T-helper 17 cell (primary cell): Measurements from ENCODE around the gene ELP4. TPM values are rescaled to one million over a fixed set of nuclear protein-coding genes. Genes with fewer than 3 reads are reported as not detected.

Experiments
- ATAC-seq: fragments of 150-1000 bp; cut with Tn5 transposase; 2 replicates; pipeline ENCODE4 v1.10.0; 2021; ENCODE audit warnings: mild to moderate bottlenecking, moderate library complexity
- DNase-seq, 3 donors: peaks; one replicate each; pipeline versions ENCODE4 v3.0.0 to v3.0.0-alpha.2; 2020 to 2021
- H3K9me3 ChIP-seq: one replicate; pipeline ENCODE4 v1.7.0; 2013; ENCODE audit warnings: low read length, mild to moderate bottlenecking; ENCODE audit not compliant: control insufficient read depth, poor library complexity, severe bottlenecking
- H3K27ac Mint-ChIP-seq: one replicate; pipeline ENCODE4 v1.8.0; 2022; ENCODE audit warnings: mild to moderate bottlenecking, moderate library complexity, mixed read lengths
- H3K27me3 Mint-ChIP-seq: one replicate; pipeline ENCODE4 v1.8.0; 2022; ENCODE audit warnings: mixed read lengths
- H3K36me3 Mint-ChIP-seq: one replicate; pipeline ENCODE4 v1.8.0; 2022; ENCODE audit warnings: low read depth, mixed read lengths
- H3K4me1 Mint-ChIP-seq: one replicate; pipeline ENCODE4 v1.8.0; 2022; ENCODE audit warnings: mild to moderate bottlenecking, mixed read lengths
- H3K4me3 Mint-ChIP-seq: one replicate; pipeline ENCODE4 v1.8.0; 2022; ENCODE audit warnings: mild to moderate bottlenecking, moderate library complexity, mixed read lengths
- total RNA-seq, 4 donors: library from RNA in 2 of 4; stranded (reverse) in 2 of 4; gene quantifications; one replicate each; pipeline ENCODE4 v1.2.3 and lab custom pipeline; 2022 to 2026

ELP4 gene
- total RNA-seq, 2 donors from 2014 or later = 17.4 to 17.8 TPM

DNA sequence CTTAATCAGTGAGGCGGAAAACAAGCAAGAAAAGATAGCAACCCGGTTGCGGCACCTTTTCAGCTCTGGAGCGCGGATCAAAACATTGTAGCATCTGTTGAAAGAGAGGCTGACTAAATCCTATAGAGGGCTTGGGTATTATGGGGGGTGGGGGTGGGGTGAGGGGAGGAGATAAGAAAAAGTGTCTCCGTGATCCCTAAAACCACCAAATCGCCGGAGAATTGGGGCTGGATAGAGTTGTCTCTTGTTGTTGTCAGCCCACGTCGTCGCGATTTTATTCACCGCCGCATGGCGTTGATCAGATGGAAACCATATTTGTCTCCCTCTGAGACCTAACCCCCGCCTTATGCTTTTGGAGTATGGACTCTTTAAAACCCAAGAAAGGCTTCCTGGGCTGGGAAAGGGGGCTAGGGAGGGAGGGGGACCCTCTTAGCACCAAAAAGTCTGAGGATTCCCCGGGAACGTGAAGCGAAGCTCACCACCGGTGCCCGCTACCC, 288.5 kb downstream of the ELP4 start:
- Mint-ChIP-seq H3K27me3 (peaks cover 69% of the 10 kb centered on the region), H3K27ac (peak overlapping the region; percentile 81), H3K4me1 (peaks cover 12% of the 10 kb centered on the region), H3K36me3 (peaks cover 7% of the 10 kb centered on the region), H3K4me3 (peak overlapping the region; percentile 57)
- DNase-seq = no peak
- peaks cover 9% of the 10 kb centered on the region for H3K9me3 ChIP-seq
- ATAC-seq = no peak

DNA sequence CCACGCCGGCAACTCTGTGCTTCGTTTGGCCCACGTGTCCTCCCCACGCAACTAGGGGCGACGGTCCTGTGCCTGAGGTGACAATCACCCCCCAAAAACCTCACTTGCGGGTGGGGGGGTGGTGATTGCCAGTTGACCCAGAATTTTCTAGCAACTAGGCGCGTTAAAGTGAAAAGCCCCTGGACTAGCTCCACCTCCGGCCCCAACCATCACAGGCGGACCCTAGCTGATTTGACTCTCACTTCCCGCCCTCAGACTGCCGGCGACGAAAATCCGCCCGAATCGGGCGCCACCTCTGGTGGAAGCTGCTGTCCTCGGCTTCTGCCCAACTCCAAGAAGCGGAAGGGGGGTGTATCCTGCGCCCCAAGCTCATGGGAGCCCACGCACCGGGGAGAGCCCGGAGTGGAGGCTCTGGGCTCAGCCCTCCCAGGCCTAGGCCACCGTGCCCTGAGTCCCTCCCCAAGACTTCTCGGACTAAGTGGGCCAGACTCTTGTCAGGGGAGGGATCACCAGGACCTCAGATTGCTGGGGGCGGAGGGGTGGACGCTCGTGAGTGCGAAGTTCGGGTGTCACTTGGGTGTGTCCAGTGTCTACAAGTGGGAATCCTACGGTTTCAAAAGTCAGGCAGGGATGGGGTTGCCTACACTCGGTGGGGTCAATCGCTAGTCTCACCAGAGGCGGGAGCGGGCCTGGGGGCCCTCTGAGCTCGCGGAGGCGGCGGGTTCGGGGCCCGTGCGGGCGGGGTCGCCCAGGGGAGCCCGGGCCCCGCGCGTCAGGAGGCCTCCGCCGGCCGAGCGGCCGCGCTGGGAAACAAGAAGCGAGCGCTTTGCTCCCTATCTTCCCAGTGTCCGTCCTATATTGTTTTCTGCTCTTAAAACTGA, 289.2 kb downstream of the ELP4 start:
- no peak for ATAC-seq
- peaks cover 9% of the 10 kb centered on the region for H3K36me3 Mint-ChIP-seq
- H3K4me3 Mint-ChIP-seq = peak overlapping the region; percentile 28
- no peak for DNase-seq
- H3K27me3 Mint-ChIP-seq = peaks cover 72% of the 10 kb centered on the region
- peaks cover 13% of the 10 kb centered on the region for H3K4me1 Mint-ChIP-seq
- H3K27ac Mint-ChIP-seq = no peak overlapping the region
- peaks cover 10% of the 10 kb centered on the region for H3K9me3 ChIP-seq

DNA sequence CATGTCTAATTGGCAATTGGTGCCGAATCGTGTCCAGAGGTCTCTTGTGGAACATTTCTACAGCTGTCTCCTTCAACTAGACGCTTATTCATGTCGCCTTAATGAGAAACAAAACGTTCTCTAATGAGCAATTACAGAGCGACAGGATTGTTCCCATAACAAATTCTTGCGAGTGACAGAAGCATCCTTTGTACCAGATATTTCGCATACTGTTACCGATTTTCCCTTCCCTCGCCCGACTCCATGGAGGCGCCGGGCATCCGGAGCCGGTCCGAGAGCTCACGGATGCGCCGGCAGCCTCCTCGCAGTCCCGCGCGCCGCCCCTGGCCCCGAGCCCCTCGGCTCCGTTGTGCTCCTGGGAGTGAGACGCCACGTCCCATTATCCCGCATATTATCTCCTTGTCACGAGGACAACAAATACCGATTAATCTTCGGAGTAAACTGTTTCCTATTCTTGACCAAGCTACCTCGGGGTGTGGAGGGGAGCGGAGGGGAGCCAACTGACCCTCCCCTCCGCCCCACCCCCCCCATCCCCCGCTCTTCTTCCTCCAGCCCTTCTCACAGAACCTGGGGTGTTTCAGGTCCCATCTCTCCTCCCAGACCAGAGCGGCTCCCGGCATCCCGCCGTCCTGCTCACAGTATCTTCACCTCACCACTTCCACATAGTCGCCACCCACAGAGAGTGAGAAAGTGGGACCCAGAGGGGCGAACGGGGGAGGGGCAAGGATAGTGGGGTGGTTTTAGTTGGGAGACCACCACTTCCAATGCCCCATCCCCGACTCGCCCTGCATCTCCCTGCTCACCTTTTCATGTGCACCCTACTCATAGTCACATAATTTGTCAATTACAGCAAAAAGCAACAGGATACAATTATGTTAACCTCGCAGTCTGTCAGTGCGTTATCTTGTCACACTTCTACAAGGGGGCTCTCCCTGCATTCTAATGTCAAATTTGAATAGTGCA, 290.1 kb downstream of the ELP4 start:
- Mint-ChIP-seq H3K4me1 (peaks cover 20% of the 10 kb centered on the region), H3K36me3 (peaks cover 9% of the 10 kb centered on the region), H3K4me3 (peak overlapping the region; percentile 51), H3K27me3 (peaks cover 74% of the 10 kb centered on the region), H3K27ac (peak overlapping the region; percentile 14)
- DNase-seq = no peak
- no peak for ATAC-seq
- H3K9me3 ChIP-seq = peaks cover 10% of the 10 kb centered on the region

DNA sequence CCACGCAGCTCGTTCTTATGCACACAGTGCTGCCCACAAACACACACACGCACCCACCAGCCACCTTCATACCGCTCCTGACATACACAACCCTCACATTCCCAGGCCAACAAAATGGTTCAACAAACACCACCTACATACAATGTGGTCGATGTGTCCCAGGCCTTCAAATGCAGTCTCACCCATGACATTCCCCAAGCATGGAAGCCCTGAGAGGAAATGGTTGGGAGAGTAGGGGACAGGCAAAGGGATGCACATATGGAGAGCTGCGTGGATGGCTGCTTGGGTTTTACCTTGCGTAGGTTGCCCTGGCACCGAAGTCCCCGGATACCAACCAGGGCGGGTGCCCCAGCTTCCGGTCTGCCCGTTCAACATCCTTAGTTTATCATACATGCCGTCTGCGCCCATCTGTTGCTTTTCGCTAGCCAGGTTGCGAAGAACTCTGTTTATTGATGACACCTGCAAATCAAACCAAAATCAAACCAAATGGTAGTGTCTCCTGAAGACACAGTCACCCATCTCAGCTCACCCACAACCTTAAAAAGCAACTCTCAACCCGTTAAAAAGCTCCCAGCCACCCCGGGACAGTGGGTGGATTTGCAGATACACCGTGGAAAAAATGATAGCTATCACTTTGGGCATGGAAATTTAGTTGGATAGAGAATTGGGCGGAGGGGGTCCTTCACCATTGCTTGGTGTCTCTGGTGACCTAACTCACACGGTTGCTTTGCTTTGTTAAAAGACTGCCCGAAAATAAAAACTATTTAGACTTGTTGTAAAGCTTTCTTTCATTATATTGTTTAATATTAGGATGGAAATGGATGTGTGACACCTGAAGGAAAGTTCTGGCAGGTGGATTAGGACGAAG, 291.1 kb downstream of the ELP4 start:
- Mint-ChIP-seq H3K36me3 (peaks cover 9% of the 10 kb centered on the region), H3K27ac (peak overlapping the region; percentile 14), H3K4me1 (peaks cover 21% of the 10 kb centered on the region), H3K4me3 (peak overlapping the region; percentile 51), H3K27me3 (peaks cover 70% of the 10 kb centered on the region)
- DNase-seq (no peak), ATAC-seq (no peak)
- H3K9me3 ChIP-seq = peaks cover 10% of the 10 kb centered on the region

DNA sequence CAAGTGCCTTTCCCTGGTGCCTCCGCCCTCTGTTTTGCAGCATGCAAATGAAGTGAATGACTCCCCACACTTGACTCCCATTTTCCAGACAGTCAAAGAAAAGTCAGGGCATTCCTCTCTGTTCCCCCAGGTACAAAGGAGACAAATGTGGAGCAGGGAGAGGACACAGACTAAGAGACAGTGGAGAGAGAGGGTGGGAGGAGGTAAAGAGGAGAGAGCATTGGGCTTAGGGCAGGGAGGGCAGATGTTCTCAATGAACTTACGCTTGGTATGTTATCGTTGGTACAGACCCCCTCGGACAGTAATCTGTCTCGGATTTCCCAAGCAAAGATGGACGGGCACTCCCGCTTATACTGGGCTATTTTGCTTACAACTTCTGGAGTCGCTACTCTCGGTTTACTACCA, 291.7 kb downstream of the ELP4 start:
- H3K27me3 Mint-ChIP-seq = peaks cover 64% of the 10 kb centered on the region
- peaks cover 21% of the 10 kb centered on the region for H3K4me1 Mint-ChIP-seq
- ATAC-seq = no peak
- peaks cover 9% of the 10 kb centered on the region for H3K36me3 Mint-ChIP-seq
- no peak for DNase-seq
- peak overlapping the region; percentile 32 for H3K4me3 Mint-ChIP-seq
- no peak overlapping the region for H3K27ac Mint-ChIP-seq
- H3K9me3 ChIP-seq = peaks cover 10% of the 10 kb centered on the region

DNA sequence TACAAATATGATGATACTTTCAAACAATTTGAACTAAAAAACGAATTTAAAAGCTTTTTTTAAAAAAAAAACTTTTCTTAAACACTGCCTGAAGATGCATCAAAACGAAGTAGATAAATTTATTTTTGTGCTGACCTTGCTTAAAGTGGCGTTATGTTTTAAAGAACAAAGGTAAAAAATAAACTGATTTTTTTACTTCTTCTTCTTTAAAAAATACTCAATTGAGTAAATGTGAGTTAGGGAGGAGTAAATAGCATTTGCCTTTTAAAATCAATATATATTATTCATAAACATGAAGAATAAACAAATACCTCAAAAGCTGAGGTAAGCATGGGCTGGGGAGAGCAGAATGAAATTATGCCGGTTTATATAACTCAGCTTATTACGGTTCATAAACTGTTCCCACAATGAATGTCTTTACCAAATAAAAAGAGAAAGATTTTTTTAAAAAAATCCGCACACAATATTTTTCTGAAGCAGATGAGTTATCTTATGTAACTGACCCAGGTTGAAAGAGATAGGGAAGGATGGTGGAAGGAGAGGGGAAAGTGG, 292.5 kb downstream of the ELP4 start:
- ATAC-seq = no peak
- no peak overlapping the region for H3K27ac Mint-ChIP-seq
- H3K36me3 Mint-ChIP-seq = peaks cover 13% of the 10 kb centered on the region
- H3K9me3 ChIP-seq = peaks cover 10% of the 10 kb centered on the region
- peaks cover 63% of the 10 kb centered on the region for H3K27me3 Mint-ChIP-seq
- no peak for DNase-seq
- peaks cover 21% of the 10 kb centered on the region for H3K4me1 Mint-ChIP-seq
- H3K4me3 Mint-ChIP-seq = no peak overlapping the region

DNA sequence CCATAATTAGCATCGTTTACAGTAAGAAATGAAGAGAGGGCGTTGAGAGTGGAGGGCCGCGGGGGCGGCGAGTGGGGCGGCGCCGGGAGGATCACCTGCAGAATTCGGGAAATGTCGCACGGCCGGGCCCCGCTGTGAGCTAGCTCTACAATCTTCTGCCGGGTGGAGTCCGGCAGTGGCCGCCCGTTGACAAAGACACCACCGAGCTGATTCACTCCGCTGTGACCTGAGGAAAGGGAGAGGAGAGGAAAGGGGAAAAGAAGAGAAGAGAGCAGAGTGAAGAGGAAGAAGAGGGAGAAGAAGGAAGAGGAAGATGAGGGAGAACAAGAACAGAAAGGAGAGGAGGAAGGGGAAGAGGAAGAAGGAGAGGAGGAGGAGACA, 293.0 kb downstream of the ELP4 start:
- Mint-ChIP-seq H3K36me3 (peaks cover 11% of the 10 kb centered on the region), H3K4me3 (no peak overlapping the region), H3K4me1 (peaks cover 19% of the 10 kb centered on the region), H3K27ac (peak overlapping the region; percentile 27), H3K27me3 (peaks cover 63% of the 10 kb centered on the region)
- H3K9me3 ChIP-seq = peaks cover 10% of the 10 kb centered on the region
- ATAC-seq (no peak), DNase-seq (no peak)

DNA sequence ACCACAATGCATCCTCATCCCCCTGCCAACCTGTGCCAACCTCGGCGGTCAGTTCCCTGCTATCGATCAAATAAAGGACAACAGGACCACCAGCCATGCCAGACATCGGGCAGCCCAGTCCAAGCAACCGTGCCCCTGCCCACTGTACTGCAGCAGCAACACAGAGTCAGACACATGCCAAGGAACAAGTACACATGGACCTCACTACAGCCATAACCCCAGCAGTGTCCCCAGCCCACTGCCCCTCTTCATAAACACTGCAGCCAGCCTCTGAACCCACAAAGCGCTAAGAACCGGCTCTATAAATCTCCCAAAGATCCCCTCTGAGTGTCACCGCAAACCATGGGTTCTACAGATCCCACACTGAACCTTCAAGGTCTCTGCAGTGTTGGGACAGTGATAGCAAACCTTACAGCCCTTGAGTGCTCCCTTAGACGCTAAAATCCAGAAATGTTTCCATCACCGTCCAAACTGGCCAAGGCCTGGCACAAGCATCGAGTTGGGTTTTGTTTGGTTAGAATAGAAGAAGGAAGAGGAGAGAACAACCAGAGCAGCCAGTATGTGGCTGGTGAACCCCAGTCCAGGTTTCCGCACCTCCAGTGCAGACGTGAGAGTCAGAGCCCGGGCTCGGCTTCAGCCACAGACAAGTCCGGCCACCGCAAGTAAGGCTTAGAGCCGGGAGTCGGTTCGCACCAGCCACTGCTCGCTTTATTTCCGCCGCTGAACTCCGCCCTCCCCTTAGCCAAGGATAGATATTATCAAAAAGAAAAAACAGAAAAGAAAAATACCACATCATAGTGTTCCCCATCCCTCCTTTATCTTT, 293.6 kb downstream of the ELP4 start:
- H3K9me3 ChIP-seq = peaks cover 10% of the 10 kb centered on the region
- DNase-seq = no peak
- Mint-ChIP-seq H3K27me3 (peaks cover 65% of the 10 kb centered on the region), H3K36me3 (peaks cover 11% of the 10 kb centered on the region), H3K27ac (peak overlapping the region; percentile 27), H3K4me1 (peaks cover 15% of the 10 kb centered on the region), H3K4me3 (peak overlapping the region; percentile 41)
- no peak for ATAC-seq

DNA sequence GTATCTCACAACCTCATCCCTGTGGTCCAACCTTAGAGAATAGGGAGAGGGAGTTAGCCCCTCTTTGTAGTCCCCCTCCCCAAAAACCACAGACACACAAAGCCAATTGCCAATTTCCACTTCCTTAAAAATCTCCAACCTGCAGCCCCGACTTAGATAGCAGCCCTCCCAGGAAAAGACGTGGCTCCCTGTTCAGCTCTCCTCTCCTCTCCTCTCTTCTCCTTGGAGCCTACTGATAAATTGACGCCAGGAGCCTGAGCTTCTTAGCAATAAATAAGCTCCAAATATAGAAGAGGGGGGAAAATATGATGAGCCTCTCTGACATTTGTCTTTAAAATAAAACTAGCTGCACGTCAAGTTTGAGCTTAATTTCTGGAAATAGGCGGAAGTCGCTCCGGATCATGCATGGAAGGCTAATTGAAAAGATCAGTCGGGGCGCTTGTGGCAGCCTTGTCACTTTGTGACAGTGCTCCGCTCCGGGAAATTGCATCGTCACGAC, 294.3 kb downstream of the ELP4 start:
- Mint-ChIP-seq H3K4me1 (peaks cover 16% of the 10 kb centered on the region), H3K27me3 (peaks cover 72% of the 10 kb centered on the region), H3K36me3 (peaks cover 11% of the 10 kb centered on the region)

DNA sequence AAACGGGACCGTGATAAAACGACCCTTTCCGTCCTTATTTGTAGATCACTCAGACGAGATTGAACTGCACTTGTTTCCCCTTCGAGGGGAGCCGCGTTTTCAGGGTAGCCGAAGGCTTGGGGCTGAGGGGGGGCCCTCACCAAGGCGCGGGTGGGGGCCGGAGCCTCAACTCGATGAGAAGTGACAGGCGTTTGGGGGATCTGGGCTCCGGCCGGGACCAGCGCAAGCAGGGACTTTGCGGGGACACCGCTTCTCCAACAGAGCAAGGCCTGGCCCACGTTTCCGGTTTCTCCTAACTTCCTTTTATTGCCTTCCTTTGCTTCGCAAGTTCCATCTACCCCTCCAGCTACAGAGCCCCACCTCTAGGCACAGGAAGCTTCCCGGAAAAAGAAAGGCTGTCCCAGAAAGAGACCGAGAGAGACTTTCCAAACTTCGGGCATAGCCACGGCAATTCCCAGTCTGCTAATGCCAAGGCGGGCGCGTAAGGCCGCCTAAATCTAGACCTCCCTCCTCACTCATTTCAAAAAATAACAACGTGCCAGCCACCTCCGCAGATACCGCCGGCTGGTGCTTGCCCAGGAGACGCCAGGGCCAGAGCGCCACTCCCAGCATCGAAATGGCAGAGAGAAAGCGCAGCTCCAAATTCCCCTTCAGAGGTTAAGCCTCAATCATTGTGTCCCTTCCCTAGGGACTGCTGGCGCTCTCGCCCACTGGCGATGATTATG, 294.9 kb downstream of the ELP4 start:
- no peak for ATAC-seq
- peaks cover 10% of the 10 kb centered on the region for H3K9me3 ChIP-seq

More for the DNA sequence above, 294.3 kb downstream of the ELP4 start:
- ATAC-seq (no peak), DNase-seq (no peak)
- peak overlapping the region; percentile 41 for H3K4me3 Mint-ChIP-seq
- H3K27ac Mint-ChIP-seq = peak overlapping the region; percentile 27
- peaks cover 10% of the 10 kb centered on the region for H3K9me3 ChIP-seq

DNA sequence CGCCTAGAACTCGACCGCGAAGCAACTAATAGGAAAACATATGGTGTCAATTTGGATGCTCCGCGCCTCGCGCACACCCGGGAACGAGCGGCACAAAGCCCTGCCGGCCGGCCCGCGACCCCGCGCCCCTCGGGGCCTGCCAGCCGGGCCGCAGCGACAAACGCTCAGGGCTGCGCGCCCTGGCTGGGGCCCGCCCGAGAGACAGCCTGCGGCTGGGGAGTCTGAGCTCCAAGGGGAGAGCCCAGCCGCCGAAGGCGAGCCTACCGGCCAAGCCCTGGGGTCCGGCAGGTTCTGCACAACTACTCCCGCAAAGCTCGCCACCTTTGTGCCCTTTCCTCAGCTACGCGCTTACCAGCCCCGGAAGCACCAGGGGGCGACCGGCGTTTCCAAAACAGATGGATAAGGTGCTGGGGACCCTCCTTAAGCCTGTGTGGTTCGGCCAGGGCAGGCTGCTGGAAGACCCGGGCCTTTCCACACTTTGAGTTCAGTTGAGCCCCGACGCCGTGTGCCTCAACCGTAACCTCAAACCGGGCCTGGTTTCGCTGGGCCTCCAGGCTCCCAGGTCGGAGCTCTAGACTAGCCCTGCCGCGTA, 295.6 kb downstream of the ELP4 start:
- DNase-seq (no peak), ATAC-seq (no peak)
- peak overlapping the region; percentile 83 for H3K27ac Mint-ChIP-seq
- H3K27me3 Mint-ChIP-seq = peaks cover 78% of the 10 kb centered on the region
- H3K36me3 Mint-ChIP-seq = peaks cover 8% of the 10 kb centered on the region
- H3K4me1 Mint-ChIP-seq = peaks cover 18% of the 10 kb centered on the region
- H3K4me3 Mint-ChIP-seq = peak overlapping the region; percentile 55
- peaks cover 10% of the 10 kb centered on the region for H3K9me3 ChIP-seq

More for the DNA sequence above, 294.9 kb downstream of the ELP4 start:
- peaks cover 18% of the 10 kb centered on the region for H3K4me1 Mint-ChIP-seq
- peaks cover 78% of the 10 kb centered on the region for H3K27me3 Mint-ChIP-seq
- H3K4me3 Mint-ChIP-seq = peak overlapping the region; percentile 55
- peaks cover 11% of the 10 kb centered on the region for H3K36me3 Mint-ChIP-seq
- peak overlapping the region; percentile 83 for H3K27ac Mint-ChIP-seq
- no peak for DNase-seq
